Suprapubic skin (tissue), 4 donors: Measurements from ENCODE around the gene SLC39A6.

ENCODE experiments used
- EP300 ChIP-seq: sonication (generic); formaldehyde crosslinking; IDR thresholded peaks from one replicate; pipeline ENCODE4 v1.6.1; 2017; ENCODE audit warnings: antibody characterized with exemption
- POLR2A ChIP-seq, 2 donors: fragments of 450-650 bp; IDR thresholded peaks; one replicate each; pipeline ENCODE4 v1.6.1; 2017; ENCODE audit warnings: antibody characterized with exemption in 2 of 2, mild to moderate bottlenecking in 2 of 2, moderate library complexity in 2 of 2
- POLR2AphosphoS5 ChIP-seq, 3 donors: sonication (generic); formaldehyde crosslinking; IDR thresholded peaks; one replicate each; pipeline ENCODE4 v1.6.1; 2017; ENCODE audit warnings: antibody characterized with exemption in 3 of 3
- TF ChIP-seq, protein P1 (sequence below), 2 donors: fragments of 200-600 bp in 1 of 2; fragments of 450-650 bp in 1 of 2; sonication (generic) in 1 of 2; IDR thresholded peaks; one replicate each; pipeline ENCODE4 v1.5.1; 2016 to 2019; ENCODE audit warnings: antibody characterized with exemption in 2 of 2, mild to moderate bottlenecking in 1 of 2, moderate library complexity in 1 of 2

DNA sequence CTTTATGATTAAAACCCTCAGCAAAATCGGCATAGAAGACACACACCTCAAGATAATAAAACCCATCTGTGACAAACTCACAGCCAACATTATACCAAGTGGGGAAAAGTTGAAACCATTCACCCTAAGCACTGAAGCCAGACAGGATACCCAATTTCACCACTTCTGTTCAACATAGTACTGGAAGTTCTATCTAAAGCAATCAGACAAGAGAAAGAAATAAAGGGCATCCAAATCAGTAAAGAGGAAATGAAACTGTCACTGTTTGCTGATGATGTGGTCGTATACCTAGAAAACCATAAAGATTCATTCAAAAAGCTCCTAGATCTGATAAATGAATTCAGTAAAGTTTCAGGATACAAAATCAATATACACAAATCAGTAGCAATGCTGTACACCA, 45.4 kb downstream of the SLC39A6 start:
- TF ChIP-seq, protein P1, sequence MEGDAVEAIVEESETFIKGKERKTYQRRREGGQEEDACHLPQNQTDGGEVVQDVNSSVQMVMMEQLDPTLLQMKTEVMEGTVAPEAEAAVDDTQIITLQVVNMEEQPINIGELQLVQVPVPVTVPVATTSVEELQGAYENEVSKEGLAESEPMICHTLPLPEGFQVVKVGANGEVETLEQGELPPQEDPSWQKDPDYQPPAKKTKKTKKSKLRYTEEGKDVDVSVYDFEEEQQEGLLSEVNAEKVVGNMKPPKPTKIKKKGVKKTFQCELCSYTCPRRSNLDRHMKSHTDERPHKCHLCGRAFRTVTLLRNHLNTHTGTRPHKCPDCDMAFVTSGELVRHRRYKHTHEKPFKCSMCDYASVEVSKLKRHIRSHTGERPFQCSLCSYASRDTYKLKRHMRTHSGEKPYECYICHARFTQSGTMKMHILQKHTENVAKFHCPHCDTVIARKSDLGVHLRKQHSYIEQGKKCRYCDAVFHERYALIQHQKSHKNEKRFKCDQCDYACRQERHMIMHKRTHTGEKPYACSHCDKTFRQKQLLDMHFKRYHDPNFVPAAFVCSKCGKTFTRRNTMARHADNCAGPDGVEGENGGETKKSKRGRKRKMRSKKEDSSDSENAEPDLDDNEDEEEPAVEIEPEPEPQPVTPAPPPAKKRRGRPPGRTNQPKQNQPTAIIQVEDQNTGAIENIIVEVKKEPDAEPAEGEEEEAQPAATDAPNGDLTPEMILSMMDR (IDR thresholded peaks at IDR 0.05), result no peak
- TF ChIP-seq POLR2AphosphoS5 (IDR thresholded peaks at IDR 0.05) (no peak), POLR2A (IDR thresholded peaks at IDR 0.05) (no peak), EP300 (no peak)
